K562 (cell line): ENCODE results near the gene GYG2. TPM values are rescaled to one million over a fixed set of nuclear protein-coding genes. Genes with fewer than 3 reads are reported as not detected.

ENCODE experiments used
- CBX3 ChIP-seq, 2 experiments: IDR thresholded peaks; 1 replicate in 1 of 2; 2 replicates in 1 of 2; pipeline ENCODE4 v1.6.1; 2012; ENCODE audit warnings: inconsistent platforms in 2 of 2, low read length in 2 of 2, borderline replicate concordance in 1 of 2, control low read depth in 1 of 2
- JUN ChIP-seq, 2 experiments: sonication (generic) in 1 of 2; formaldehyde crosslinking in 1 of 2; IDR thresholded peaks; 2 replicates each; pipeline versions ENCODE4 v1.6.1 to v1.8.0; 2012 to 2022; ENCODE audit warnings: borderline replicate concordance in 2 of 2, mild to moderate bottlenecking in 2 of 2, improper control_type of control experiment in 1 of 2, low read depth in 1 of 2, low read length in 1 of 2, missing genetic modification reagents in 1 of 2
- L3MBTL2 ChIP-seq: fragments of 450-650 bp; IDR thresholded peaks from 2 replicates; pipeline ENCODE4 v1.6.1; 2016; ENCODE audit warnings: mild to moderate bottlenecking, moderate library complexity
- NFXL1 ChIP-seq: fragments of 450-650 bp; formaldehyde crosslinking; IDR thresholded peaks from 2 replicates; pipeline ENCODE4 v1.4.0; 2021; ENCODE audit warnings: mild to moderate bottlenecking
- NRF1 ChIP-seq, 2 experiments: fragments of 450-650 bp; IDR thresholded peaks in 1 of 2; conservative IDR thresholded peaks in 1 of 2; 2 replicates each; pipeline ENCODE4 v1.6.1; 2014; ENCODE audit warnings: mild to moderate bottlenecking in 2 of 2
- RBM25 ChIP-seq: fragments of 200-400 bp; formaldehyde crosslinking; IDR thresholded peaks from 2 replicates; pipeline ENCODE4 v1.6.1; 2018; ENCODE audit warnings: low read length, low read depth, moderate library complexity; ENCODE audit not compliant: severe bottlenecking
- SMARCA5 ChIP-seq: fragments of 450-650 bp; IDR thresholded peaks from 2 replicates; pipeline ENCODE4 v1.6.1; 2016
- U2AF2 ChIP-seq: fragments of 200-400 bp; formaldehyde crosslinking; optimal IDR thresholded peaks from 2 replicates; pipeline ENCODE3; 2017; ENCODE audit warnings: low read depth, mild to moderate bottlenecking, low read length
- YBX1 ChIP-seq: fragments of 450-650 bp; IDR thresholded peaks from 2 replicates; pipeline ENCODE4 v1.7.1; 2016; ENCODE audit warnings: mild to moderate bottlenecking
- ZNF384 ChIP-seq: IDR thresholded peaks from 2 replicates; pipeline ENCODE4 v1.6.1; 2012; ENCODE audit warnings: low read depth, low read length, improper control_type of control experiment
- ZNF707 ChIP-seq: fragments of 250-450 bp; sonication (Bioruptor Pico); conservative IDR thresholded peaks from 2 replicates; pipeline ENCODE4 v1.8.0; 2022; ENCODE audit warnings: inconsistent platforms, mild to moderate bottlenecking, moderate library complexity
- polyA plus RNA-seq, 8 experiments: library from polyadenylated mRNA; depleted of rRNA in 4 of 8; stranded (reverse) in 5 of 8; unstranded in 3 of 8; fragments of >200 nt; fragmentation: Nextera tagmentation in 2 of 8; fragmentation: Illumina TruSeq in 1 of 8; extraction: Ambion mirVana in 2 of 8; extraction: Trizol in 1 of 8; gene quantifications; 2 replicates each; pipeline versions ENCODE4 v1.2.1 to v1.2.3, GENCODE V29; 2011 to 2014; ENCODE audit warnings: inconsistent platforms in 1 of 8, missing spikeins in 1 of 8
- total RNA-seq, 7 experiments: library from RNA; depleted of rRNA in 6 of 7; stranded (reverse); fragments of >200 nt in 6 of 7; fragmentation: Illumina TruSeq in 2 of 7; extraction: Trizol in 2 of 7; gene quantifications; 2 replicates each; pipeline versions ENCODE4 v1.2.1 to v1.2.3, GENCODE V29; 2011 to 2021; ENCODE audit warnings: low replicate concordance in 1 of 7
- TF ChIP-seq, protein P1 (sequence below): fragments of 250-450 bp; sonication (Bioruptor Pico); IDR thresholded peaks from 2 replicates; pipeline ENCODE4 v1.4.0; 2020; ENCODE audit warnings: mild to moderate bottlenecking, moderate library complexity
- TF ChIP-seq, protein P2 (sequence below): fragments of 450-650 bp; IDR thresholded peaks from 2 replicates; pipeline ENCODE4 v1.7.1; 2018; ENCODE audit warnings: mild to moderate bottlenecking, low read depth; ENCODE audit not compliant: partially characterized antibody
- TF ChIP-seq, protein P3 (sequence below): IDR thresholded peaks from 2 replicates; pipeline ENCODE4 v1.6.1; 2012; ENCODE audit warnings: low read depth, low read length, improper control_type of control experiment, borderline replicate concordance
- TF ChIP-seq, protein P4 (sequence below), 3 experiments: IDR thresholded peaks in 2 of 3; conservative IDR thresholded peaks in 1 of 3; 2 replicates each; pipeline ENCODE4 v1.5.1; 2011 to 2012; ENCODE audit warnings: low read length in 3 of 3, mild to moderate bottlenecking in 3 of 3, control low read depth in 2 of 3, improper control_type of control experiment in 1 of 3, inconsistent platforms in 1 of 3, low read depth in 1 of 3, mixed read lengths in 1 of 3, moderate library complexity in 1 of 3; ENCODE audit not compliant: insufficient read depth in 2 of 3

The GYG2 gene
- total and polyA plus RNA-seq, 9 of the 15 experiments (the other 6 are each of a cell fraction or from before 2014, with no cell fraction given), result 0.24 to 4.4 (median 2.9) TPM

DNA sequence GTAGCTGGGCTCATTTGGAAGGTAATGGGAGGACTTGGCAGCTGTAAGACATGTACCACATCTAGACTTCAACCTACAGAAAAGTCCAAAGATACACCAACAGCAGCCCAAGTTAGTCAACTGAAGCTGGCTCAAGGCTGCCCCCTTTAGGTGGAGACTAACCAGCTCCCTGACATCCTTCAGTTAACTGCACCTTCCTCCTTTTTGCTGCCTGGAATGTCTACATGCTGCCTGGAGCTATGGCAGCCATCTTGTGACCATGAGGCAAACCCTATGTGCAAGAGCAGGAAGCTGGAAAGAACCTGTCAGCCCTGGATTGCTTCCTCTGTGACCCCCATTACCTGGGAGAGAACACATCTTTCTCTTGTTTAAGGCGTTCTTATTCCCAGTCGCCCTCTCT is 74.6 kb downstream of the GYG2 start (continued):
- TF ChIP-seq, protein P1, sequence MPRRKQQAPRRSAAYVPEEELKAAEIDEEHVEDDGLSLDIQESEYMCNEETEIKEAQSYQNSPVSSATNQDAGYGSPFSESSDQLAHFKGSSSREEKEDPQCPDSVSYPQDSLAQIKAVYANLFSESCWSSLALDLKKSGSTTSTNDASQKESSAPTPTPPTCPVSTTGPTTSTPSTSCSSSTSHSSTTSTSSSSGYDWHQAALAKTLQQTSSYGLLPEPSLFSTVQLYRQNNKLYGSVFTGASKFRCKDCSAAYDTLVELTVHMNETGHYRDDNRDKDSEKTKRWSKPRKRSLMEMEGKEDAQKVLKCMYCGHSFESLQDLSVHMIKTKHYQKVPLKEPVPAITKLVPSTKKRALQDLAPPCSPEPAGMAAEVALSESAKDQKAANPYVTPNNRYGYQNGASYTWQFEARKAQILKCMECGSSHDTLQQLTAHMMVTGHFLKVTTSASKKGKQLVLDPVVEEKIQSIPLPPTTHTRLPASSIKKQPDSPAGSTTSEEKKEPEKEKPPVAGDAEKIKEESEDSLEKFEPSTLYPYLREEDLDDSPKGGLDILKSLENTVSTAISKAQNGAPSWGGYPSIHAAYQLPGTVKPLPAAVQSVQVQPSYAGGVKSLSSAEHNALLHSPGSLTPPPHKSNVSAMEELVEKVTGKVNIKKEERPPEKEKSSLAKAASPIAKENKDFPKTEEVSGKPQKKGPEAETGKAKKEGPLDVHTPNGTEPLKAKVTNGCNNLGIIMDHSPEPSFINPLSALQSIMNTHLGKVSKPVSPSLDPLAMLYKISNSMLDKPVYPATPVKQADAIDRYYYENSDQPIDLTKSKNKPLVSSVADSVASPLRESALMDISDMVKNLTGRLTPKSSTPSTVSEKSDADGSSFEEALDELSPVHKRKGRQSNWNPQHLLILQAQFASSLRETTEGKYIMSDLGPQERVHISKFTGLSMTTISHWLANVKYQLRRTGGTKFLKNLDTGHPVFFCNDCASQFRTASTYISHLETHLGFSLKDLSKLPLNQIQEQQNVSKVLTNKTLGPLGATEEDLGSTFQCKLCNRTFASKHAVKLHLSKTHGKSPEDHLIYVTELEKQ (CRISPR knock-in tag), result no peak
- TF ChIP-seq, protein P2, sequence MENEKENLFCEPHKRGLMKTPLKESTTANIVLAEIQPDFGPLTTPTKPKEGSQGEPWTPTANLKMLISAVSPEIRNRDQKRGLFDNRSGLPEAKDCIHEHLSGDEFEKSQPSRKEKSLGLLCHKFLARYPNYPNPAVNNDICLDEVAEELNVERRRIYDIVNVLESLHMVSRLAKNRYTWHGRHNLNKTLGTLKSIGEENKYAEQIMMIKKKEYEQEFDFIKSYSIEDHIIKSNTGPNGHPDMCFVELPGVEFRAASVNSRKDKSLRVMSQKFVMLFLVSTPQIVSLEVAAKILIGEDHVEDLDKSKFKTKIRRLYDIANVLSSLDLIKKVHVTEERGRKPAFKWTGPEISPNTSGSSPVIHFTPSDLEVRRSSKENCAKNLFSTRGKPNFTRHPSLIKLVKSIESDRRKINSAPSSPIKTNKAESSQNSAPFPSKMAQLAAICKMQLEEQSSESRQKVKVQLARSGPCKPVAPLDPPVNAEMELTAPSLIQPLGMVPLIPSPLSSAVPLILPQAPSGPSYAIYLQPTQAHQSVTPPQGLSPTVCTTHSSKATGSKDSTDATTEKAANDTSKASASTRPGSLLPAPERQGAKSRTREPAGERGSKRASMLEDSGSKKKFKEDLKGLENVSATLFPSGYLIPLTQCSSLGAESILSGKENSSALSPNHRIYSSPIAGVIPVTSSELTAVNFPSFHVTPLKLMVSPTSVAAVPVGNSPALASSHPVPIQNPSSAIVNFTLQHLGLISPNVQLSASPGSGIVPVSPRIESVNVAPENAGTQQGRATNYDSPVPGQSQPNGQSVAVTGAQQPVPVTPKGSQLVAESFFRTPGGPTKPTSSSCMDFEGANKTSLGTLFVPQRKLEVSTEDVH, result no peak
- TF ChIP-seq YBX1 (no peak), NRF1 (conservative IDR thresholded peaks at IDR 0.05 in 1 of 2, IDR thresholded peaks at IDR 0.05 in 1 of 2) (no peak), ZNF707 (CRISPR knock-in tag) (no peak), L3MBTL2 (no peak), ZNF384 (no peak), RBM25 (peak; percentile 93), U2AF2 (no peak), CBX3 (IDR thresholded peaks at IDR 0.05; ENCODE audit: borderline replicate concordance in 1 of 2, low read length in 2 of 2) (0 out of 3 replicates have a peak, but pooled peaks of 1 of the 2 experiments have one; percentile 42), NFXL1 (CRISPR knock-in tag) (no peak), JUN (IDR thresholded peaks at IDR 0.05; ENCODE audit: borderline replicate concordance, low read depth, low read length) (no peak), JUN (CRISPR knock-in tag; IDR thresholded peaks at IDR 0.05; ENCODE audit: borderline replicate concordance) (no peak), SMARCA5 (peak; percentile 25; the same call in 1 of the 2 replicates)
- TF ChIP-seq, protein P3, sequence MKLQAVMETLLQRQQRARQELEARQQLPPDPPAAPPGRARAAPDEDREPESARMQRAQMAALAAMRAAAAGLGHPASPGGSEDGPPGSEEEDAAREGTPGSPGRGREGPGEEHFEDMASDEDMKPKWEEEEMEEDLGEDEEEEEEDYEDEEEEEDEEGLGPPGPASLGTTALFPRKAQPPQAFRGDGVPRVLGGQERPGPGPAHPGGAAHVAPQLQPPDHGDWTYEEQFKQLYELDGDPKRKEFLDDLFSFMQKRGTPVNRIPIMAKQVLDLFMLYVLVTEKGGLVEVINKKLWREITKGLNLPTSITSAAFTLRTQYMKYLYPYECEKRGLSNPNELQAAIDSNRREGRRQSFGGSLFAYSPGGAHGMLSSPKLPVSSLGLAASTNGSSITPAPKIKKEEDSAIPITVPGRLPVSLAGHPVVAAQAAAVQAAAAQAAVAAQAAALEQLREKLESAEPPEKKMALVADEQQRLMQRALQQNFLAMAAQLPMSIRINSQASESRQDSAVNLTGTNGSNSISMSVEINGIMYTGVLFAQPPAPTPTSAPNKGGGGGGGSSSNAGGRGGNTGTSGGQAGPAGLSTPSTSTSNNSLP, result no peak
- TF ChIP-seq, protein P4, sequence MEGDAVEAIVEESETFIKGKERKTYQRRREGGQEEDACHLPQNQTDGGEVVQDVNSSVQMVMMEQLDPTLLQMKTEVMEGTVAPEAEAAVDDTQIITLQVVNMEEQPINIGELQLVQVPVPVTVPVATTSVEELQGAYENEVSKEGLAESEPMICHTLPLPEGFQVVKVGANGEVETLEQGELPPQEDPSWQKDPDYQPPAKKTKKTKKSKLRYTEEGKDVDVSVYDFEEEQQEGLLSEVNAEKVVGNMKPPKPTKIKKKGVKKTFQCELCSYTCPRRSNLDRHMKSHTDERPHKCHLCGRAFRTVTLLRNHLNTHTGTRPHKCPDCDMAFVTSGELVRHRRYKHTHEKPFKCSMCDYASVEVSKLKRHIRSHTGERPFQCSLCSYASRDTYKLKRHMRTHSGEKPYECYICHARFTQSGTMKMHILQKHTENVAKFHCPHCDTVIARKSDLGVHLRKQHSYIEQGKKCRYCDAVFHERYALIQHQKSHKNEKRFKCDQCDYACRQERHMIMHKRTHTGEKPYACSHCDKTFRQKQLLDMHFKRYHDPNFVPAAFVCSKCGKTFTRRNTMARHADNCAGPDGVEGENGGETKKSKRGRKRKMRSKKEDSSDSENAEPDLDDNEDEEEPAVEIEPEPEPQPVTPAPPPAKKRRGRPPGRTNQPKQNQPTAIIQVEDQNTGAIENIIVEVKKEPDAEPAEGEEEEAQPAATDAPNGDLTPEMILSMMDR (IDR thresholded peaks at IDR 0.05 in 2 of 3, conservative IDR thresholded peaks at IDR 0.05 in 1 of 3; ENCODE audit: insufficient read depth in 2 of 3, low read depth in 1 of 3, low read length in 3 of 3), result peak in 1 of 3 experiments; percentile 20; a peak in 1 of 6 replicates
